ENCODE results near the gene SOX2. TPM values are rescaled to one million over a fixed set of nuclear protein-coding genes. Genes with fewer than 3 reads are reported as not detected.
A peak's percentile ranks its signal among the peaks of the same experiment; 100 is the strongest.

SOX2 gene
- total RNA-seq, 1 experiment from 2014 or later: 189 TPM

GRCh38 chr3:181727341-181728032, 15.8 kb downstream of the SOX2 start:
- peak; percentile 6 for ATAC-seq
- no peak for DNase-seq (ENCODE audit: low spot score)
- peaks cover 82% of the 10 kb centered on the region for H3K4me1 Mint-ChIP-seq

GRCh38 chr3:181728470-181729340, 17.0 kb downstream of the SOX2 start:
- H3K4me3 Mint-ChIP-seq: peak overlapping the region; percentile 85

More at GRCh38 chr3:181727341-181728032, 15.8 kb downstream of the SOX2 start:
- H3K27ac Mint-ChIP-seq: peak overlapping the region; percentile 89
- H3K4me3 Mint-ChIP-seq: peak overlapping the region; percentile 85
- TF ChIP-seq JAZF1 (CRISPR knock-in tag; IDR thresholded peaks at IDR 0.05) (no peak), KAT7 (CRISPR knock-in tag; IDR thresholded peaks at IDR 0.05; ENCODE audit: borderline replicate concordance) (peak; percentile 42; the same call in 1 of the 2 replicates), FOXK1 (CRISPR knock-in tag; IDR thresholded peaks at IDR 0.05) (0 out of 2 replicates have a peak, but pooled peaks have one; percentile 20), ESRRA (CRISPR knock-in tag; IDR thresholded peaks at IDR 0.05; ENCODE audit: borderline replicate concordance) (no peak)
- POLR2A ChIA-PET: interaction anchor here (0.5 to 2.4 kb wide), 7 partner anchors 11 to 468 kb away, joined by 3 to 8 read pairs (median 6); no protein-coding TSS in a partner anchor
- peaks cover 37% of the 10 kb centered on the region for H3K27me3 Mint-ChIP-seq (ENCODE audit: low read depth)
- no peaks in the 10 kb centered on the region for H3K9me3 Mint-ChIP-seq
- H3K36me3 Mint-ChIP-seq: peaks cover 2% of the 10 kb centered on the region; the same call in 1 of the 2 replicates
- CTCF ChIA-PET: interaction anchor here (0.6 to 1.9 kb wide), 4 partner anchors 31 to 416 kb away, joined by 3 to 4 read pairs (median 4); no protein-coding TSS in a partner anchor

GRCh38 chr3:181729341-181729869, 17.7 kb downstream of the SOX2 start:
- CTCF ChIA-PET: interaction anchor here (0.5 to 0.6 kb wide), 3 partner anchors 12 to 28 kb away, joined by 3 read pairs; no protein-coding TSS in a partner anchor
- Mint-ChIP-seq H3K4me1 (peaks cover 70% of the 10 kb centered on the region), H3K4me3 (peak overlapping the region; percentile 85), H3K36me3 (no peaks in the 10 kb centered on the region), H3K9me3 (no peaks in the 10 kb centered on the region), H3K27ac (peak overlapping the region; percentile 3; the same call in 1 of the 2 replicates), H3K27me3 (ENCODE audit: low read depth) (peaks cover 41% of the 10 kb centered on the region)
- DNase-seq (ENCODE audit: low spot score) (no peak), ATAC-seq (no peak)
- POLR2A ChIA-PET: interaction anchor here (0.8 to 1.9 kb wide), 3 partner anchors 12 to 27 kb away, joined by 3 to 6 read pairs (median 3); no protein-coding TSS in a partner anchor
- TF ChIP-seq ZNF671 (CRISPR knock-in tag; IDR thresholded peaks at IDR 0.05): no peak
- TF ChIP-seq TP53 (CRISPR knock-in tag; IDR thresholded peaks at IDR 0.05): no peak
- TF ChIP-seq ZNF263 (CRISPR knock-in tag; IDR thresholded peaks at IDR 0.05; ENCODE audit: low read depth): no peak
- TF ChIP-seq ZNF512 (CRISPR knock-in tag; IDR thresholded peaks at IDR 0.05; ENCODE audit: borderline replicate concordance): no peak

More at GRCh38 chr3:181728470-181729340, 17.0 kb downstream of the SOX2 start:
- ATAC-seq (no peak), DNase-seq (ENCODE audit: low spot score) (no peak)
- ChIA-PET CTCF (interaction anchor here (0.5 to 0.8 kb wide), 4 partner anchors 13 to 28 kb away, joined by 3 read pairs; no protein-coding TSS in a partner anchor), POLR2A (interaction anchor here (1.0 to 1.9 kb wide), 2 partner anchors 12 to 28 kb away, joined by 3 to 6 read pairs; no protein-coding TSS in a partner anchor)
- Mint-ChIP-seq H3K27me3 (ENCODE audit: low read depth) (peaks cover 41% of the 10 kb centered on the region), H3K36me3 (peaks cover 2% of the 10 kb centered on the region; the same call in 1 of the 2 replicates), H3K9me3 (no peaks in the 10 kb centered on the region), H3K27ac (peak overlapping the region; percentile 32; the same call in 1 of the 2 replicates), H3K4me1 (peaks cover 77% of the 10 kb centered on the region)
- TF ChIP-seq ZNF425 (CRISPR knock-in tag; conservative IDR thresholded peaks at IDR 0.05) (no peak), OVOL2 (CRISPR knock-in tag; IDR thresholded peaks at IDR 0.05; ENCODE audit: borderline replicate concordance) (no peak), SOX15 (CRISPR knock-in tag; IDR thresholded peaks at IDR 0.05) (no peak), SMAD4 (CRISPR knock-in tag; IDR thresholded peaks at IDR 0.05) (no peak), NFYB (CRISPR knock-in tag; conservative IDR thresholded peaks at IDR 0.05; ENCODE audit: low read depth) (no peak), HMGXB4 (CRISPR knock-in tag; IDR thresholded peaks at IDR 0.05) (no peak), JUN (CRISPR knock-in tag; IDR thresholded peaks at IDR 0.05) (no peak), TP53 (CRISPR knock-in tag; IDR thresholded peaks at IDR 0.05) (no peak), NR3C1 (CRISPR knock-in tag; conservative IDR thresholded peaks at IDR 0.05; ENCODE audit: low read depth) (no peak)

Data from WTC11 (cell line).